Measurements from ENCODE around the gene SPATA13.
A peak's percentile ranks its signal among the peaks of the same experiment; 100 is the strongest.

Gene SPATA13

GRCh38 chr13:24299488-24300114, 139.1 kb downstream of the SPATA13 start:
- DNase-seq, result no peak
- in situ Hi-C loops (cut with HindIII; ENCODE audit: low pct_ligation_motif_present, low sequenced_read_pairs), result no loop called here
- no peak overlapping the region for H3K4me3 ChIP-seq (ENCODE audit: low read depth, low read length)
- no peaks in the 10 kb centered on the region for H3K36me3 ChIP-seq (replicated peaks)
- no peak overlapping the region for H3K27ac ChIP-seq
- TF ChIP-seq CTCF (IDR thresholded peaks at IDR 0.05; ENCODE audit: low read depth, low read length, missing control alignments), result no peak
- no peaks in the 10 kb centered on the region for H3K27me3 ChIP-seq (replicated peaks)

DNA sequence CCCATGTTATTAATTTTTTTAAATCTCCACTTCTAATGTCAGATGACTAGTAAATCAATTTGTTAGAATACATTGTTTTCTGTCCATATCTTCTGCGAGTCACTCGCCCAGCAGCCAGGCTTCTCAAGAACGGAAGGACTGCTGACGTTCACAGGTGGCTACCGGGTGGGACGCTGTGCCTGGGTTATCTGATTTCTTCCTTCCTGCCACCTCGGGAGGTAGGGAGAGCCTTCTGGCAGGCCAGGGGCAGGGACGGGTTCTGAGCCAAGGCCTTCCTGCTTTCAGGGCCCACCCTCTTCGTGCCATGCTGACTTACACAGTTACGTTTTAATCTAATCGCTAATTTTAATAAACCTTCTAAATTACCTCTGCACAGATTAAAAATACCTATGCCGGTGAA, 140.9 kb downstream of the SPATA13 start:
- TF ChIP-seq CTCF (IDR thresholded peaks at IDR 0.05; ENCODE audit: low read depth, low read length, missing control alignments), result no peak
- in situ Hi-C loops (cut with HindIII; ENCODE audit: low pct_ligation_motif_present, low sequenced_read_pairs), result no loop called here
- H3K27ac ChIP-seq, result no peak overlapping the region
- no peak for DNase-seq
- H3K36me3 ChIP-seq (replicated peaks), result no peaks in the 10 kb centered on the region
- no peak overlapping the region for H3K4me3 ChIP-seq (ENCODE audit: low read depth, low read length)
- no peaks in the 10 kb centered on the region for H3K27me3 ChIP-seq (replicated peaks)

GRCh38 chr13:24301911-24302310, 141.4 kb downstream of the SPATA13 start:
- TF ChIP-seq CTCF (IDR thresholded peaks at IDR 0.05; ENCODE audit: low read depth, low read length, missing control alignments), result no peak
- no peak for DNase-seq
- H3K36me3 ChIP-seq (replicated peaks), result no peaks in the 10 kb centered on the region
- H3K27ac ChIP-seq, result no peak overlapping the region
- no peaks in the 10 kb centered on the region for H3K27me3 ChIP-seq (replicated peaks)
- no peak overlapping the region for H3K4me3 ChIP-seq (ENCODE audit: low read depth, low read length)
- in situ Hi-C loops (cut with HindIII; ENCODE audit: low pct_ligation_motif_present, low sequenced_read_pairs), result no loop called here

GRCh38 chr13:24304620-24305019, 144.1 kb downstream of the SPATA13 start:
- DNase-seq, result no peak
- no peak overlapping the region for H3K27ac ChIP-seq
- no peaks in the 10 kb centered on the region for H3K27me3 ChIP-seq (replicated peaks)
- no peaks in the 10 kb centered on the region for H3K36me3 ChIP-seq (replicated peaks)
- in situ Hi-C loops (cut with HindIII; ENCODE audit: low pct_ligation_motif_present, low sequenced_read_pairs), result no loop called here
- H3K4me3 ChIP-seq (ENCODE audit: low read depth, low read length), result no peak overlapping the region
- TF ChIP-seq CTCF (IDR thresholded peaks at IDR 0.05; ENCODE audit: low read depth, low read length, missing control alignments), result no peak

- Histone ChIP-seq H3K36me3 (replicated peaks) (no peaks in the 10 kb centered on the region), H3K27me3 (replicated peaks) (no peaks in the 10 kb centered on the region), H3K4me3 (ENCODE audit: low read depth, low read length) (no peak overlapping the region), H3K27ac (no peak overlapping the region)
- peak; percentile 5 for DNase-seq
- in situ Hi-C loops (cut with HindIII; ENCODE audit: low pct_ligation_motif_present, low sequenced_read_pairs), result no loop called here
- TF ChIP-seq CTCF (IDR thresholded peaks at IDR 0.05; ENCODE audit: low read depth, low read length, missing control alignments), result no peak
These were observed 146.1 kb downstream of the SPATA13 start for GRCh38 chr13:24306632-24307031.
